ENCODE results near the gene HJURP. TPM values are rescaled to one million over a fixed set of nuclear protein-coding genes. Genes with fewer than 3 reads are reported as not detected.

Gene HJURP
- total and polyA plus RNA-seq, 4 donors = 0.84 to 4.1 (median 2.0) TPM

DNA sequence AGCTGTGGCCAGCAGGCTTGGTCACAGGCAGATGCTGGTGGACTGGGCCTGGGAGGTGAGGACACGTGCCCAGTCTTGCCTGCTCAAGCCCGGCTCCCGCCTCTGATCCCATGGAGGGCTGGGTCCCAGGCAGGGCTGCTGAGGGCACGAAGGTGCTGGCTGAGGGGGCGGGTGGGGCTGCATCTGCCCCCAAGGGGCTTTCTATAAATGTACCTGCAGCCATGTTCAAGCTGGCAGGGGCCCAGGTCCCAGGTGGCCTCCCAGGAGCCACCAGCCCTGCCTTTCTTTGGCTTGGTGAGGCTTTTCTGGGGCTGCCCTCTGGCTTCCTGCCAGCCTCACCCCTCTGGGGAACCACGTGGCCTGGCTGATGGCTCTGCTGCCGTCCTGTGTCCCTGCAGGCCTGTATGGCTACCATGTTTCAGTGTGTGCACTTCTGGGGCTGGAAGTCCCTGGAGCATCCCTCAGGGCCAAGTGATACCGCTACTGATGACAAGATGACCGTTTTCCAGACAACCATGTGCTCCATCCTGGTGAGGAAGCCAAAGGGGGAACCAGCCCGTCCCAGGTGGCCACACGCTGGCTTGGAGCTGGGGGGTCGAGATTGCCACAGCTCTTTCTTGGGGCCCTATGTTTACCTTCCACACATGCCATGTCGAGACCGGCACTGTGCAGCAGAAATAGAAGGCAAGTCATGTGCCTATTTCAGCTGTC lies 23.2 kb downstream of the HJURP start:
- no peak for ATAC-seq (ENCODE audit: insufficient read depth, low FRiP score)
- Histone ChIP-seq H3K36me3 (ENCODE audit: control insufficient read depth in 4 of 4, insufficient read depth in 4 of 4, low read length in 4 of 4) (peaks cover 0 to 4% (median 1%) of the 10 kb centered on the region in 4 donors), H3K9ac (ENCODE audit: insufficient read depth in 1 of 2, low read length in 2 of 2) (no peak overlapping the region), H3K9me3 (ENCODE audit: control insufficient read depth in 4 of 4, insufficient read depth in 3 of 4, low read length in 3 of 4) (no peaks in the 10 kb centered on the region), H3K4me1 (ENCODE audit: control insufficient read depth in 5 of 5, insufficient read depth in 5 of 5, low read length in 5 of 5) (peaks cover 0 to 9% (median 0%) of the 10 kb centered on the region in 5 donors), H3K4me3 (no peak overlapping the region), H3K27ac (ENCODE audit: low read depth in 1 of 2, low read length in 1 of 2) (no peak overlapping the region), H3K27me3 (ENCODE audit: control insufficient read depth in 3 of 3, insufficient read depth in 3 of 3, low read length in 2 of 3) (no peaks in the 10 kb centered on the region)
- DNase-seq = no peak
- 72 to 85% methylated on average over 14 of the region's 14 CpGs for WGBS, 2 donors
- TF ChIP-seq, protein P1, sequence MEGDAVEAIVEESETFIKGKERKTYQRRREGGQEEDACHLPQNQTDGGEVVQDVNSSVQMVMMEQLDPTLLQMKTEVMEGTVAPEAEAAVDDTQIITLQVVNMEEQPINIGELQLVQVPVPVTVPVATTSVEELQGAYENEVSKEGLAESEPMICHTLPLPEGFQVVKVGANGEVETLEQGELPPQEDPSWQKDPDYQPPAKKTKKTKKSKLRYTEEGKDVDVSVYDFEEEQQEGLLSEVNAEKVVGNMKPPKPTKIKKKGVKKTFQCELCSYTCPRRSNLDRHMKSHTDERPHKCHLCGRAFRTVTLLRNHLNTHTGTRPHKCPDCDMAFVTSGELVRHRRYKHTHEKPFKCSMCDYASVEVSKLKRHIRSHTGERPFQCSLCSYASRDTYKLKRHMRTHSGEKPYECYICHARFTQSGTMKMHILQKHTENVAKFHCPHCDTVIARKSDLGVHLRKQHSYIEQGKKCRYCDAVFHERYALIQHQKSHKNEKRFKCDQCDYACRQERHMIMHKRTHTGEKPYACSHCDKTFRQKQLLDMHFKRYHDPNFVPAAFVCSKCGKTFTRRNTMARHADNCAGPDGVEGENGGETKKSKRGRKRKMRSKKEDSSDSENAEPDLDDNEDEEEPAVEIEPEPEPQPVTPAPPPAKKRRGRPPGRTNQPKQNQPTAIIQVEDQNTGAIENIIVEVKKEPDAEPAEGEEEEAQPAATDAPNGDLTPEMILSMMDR (IDR thresholded peaks at IDR 0.05; ENCODE audit: control extremely low read depth, extremely low read depth) = no peak

DNA sequence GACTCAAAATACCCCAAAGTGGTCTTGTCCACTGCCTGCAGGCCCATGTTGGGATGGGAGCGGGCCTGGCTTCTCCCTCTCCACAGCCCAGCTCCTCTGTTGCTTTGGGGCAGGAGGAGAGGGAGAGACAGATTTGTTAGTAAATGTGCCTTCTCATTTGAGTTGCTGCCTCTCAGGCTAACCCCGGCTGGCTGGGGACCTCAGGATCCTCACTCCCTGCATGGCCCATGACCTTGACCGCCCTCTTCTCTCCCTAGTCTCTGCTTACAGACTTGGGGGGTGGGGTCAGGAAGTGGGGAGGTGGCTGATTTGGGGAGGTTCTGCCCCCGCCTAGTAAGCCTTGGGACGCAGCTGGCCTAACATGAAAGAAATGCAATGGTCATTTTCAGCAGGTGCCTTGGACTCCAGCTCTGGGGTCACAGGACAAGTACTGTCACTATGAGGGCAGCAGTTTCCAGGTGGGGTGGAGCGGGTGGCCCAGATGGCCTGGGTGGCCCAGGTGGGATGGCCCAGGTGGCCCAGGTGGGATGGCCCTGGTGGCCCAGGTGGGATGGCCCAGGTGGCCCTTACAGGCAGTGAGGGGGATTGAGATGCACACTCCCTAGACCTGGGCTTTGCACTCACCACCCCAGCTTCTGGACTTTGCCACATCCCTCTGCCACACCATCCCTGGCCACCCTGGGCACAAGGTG lies 24.1 kb downstream of the HJURP start:
- H3K9me3 ChIP-seq (ENCODE audit: control insufficient read depth in 4 of 4, insufficient read depth in 3 of 4, low read length in 3 of 4) = no peaks in the 10 kb centered on the region
- DNase-seq = no peak
- H3K27me3 ChIP-seq (ENCODE audit: control insufficient read depth in 3 of 3, insufficient read depth in 3 of 3, low read length in 2 of 3) = no peaks in the 10 kb centered on the region
- TF ChIP-seq, protein P1 (IDR thresholded peaks at IDR 0.05; ENCODE audit: control extremely low read depth, extremely low read depth) = no peak
- no peak overlapping the region for H3K9ac ChIP-seq (ENCODE audit: insufficient read depth in 1 of 2, low read length in 2 of 2)
- ATAC-seq (ENCODE audit: insufficient read depth, low FRiP score) = no peak
- no peak overlapping the region for H3K4me3 ChIP-seq
- 91 to 93% methylated on average over 6 of the region's 6 CpGs for WGBS, 2 donors
- H3K4me1 ChIP-seq (ENCODE audit: control insufficient read depth in 5 of 5, insufficient read depth in 5 of 5, low read length in 5 of 5) = peaks cover 0 to 9% (median 0%) of the 10 kb centered on the region in 5 donors
- no peak overlapping the region for H3K27ac ChIP-seq (ENCODE audit: low read depth in 1 of 2, low read length in 1 of 2)
- H3K36me3 ChIP-seq (ENCODE audit: control insufficient read depth in 4 of 4, insufficient read depth in 4 of 4, low read length in 4 of 4) = peaks cover 0 to 2% (median 0%) of the 10 kb centered on the region in 4 donors

DNA sequence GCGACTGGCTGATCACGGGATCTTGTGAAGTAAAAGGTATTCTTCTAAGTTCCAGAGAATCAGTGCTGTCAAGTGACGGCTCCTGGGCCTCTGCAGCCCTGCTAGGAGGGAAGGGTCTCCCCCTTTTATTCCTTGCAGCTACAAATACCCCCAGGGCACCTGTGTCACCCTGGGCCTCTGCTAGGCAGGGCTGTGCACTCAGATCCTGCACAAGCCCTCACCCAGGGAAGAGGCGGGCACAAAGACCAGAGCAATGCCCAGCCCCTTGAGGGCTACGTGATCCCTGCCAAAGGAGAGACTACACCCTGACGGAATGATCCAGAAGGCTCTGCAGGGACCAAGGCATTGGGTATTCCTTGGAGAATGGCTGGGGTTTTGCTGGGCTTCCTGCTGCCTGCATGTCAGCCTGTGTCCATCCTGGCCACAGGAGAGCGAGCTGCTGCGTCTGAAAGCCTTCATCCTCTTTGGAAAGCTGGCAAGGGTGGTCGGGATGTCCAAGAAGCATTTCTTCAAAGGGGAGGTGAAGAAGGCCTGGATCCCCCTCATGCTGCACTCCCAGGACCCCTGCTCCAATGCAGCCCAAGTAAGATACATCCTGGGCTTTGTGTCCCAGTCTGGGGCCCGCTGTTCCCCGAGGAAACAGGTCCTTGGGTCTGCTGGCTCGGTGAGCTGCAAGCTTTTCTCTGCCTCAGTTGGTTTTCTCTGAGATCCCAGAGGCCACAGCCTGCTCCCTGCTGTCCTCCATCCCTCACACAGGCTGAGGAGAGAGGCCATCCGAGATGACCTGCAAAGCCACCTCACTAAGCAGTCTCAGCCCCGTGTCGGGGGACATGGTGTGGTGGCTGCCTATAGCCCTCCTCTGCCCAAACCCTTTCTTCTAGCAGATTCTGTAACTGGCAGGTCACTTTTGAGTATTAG lies 24.9 kb downstream of the HJURP start:
- TF ChIP-seq, protein P1 (IDR thresholded peaks at IDR 0.05; ENCODE audit: control extremely low read depth, extremely low read depth) = no peak
- Histone ChIP-seq H3K27me3 (ENCODE audit: control insufficient read depth in 3 of 3, insufficient read depth in 3 of 3, low read length in 2 of 3) (no peaks in the 10 kb centered on the region), H3K9ac (ENCODE audit: insufficient read depth in 1 of 2, low read length in 2 of 2) (no peak overlapping the region), H3K36me3 (ENCODE audit: control insufficient read depth in 4 of 4, insufficient read depth in 4 of 4, low read length in 4 of 4) (no peaks in the 10 kb centered on the region), H3K27ac (ENCODE audit: low read depth in 1 of 2, low read length in 1 of 2) (no peak overlapping the region), H3K4me3 (no peak overlapping the region), H3K9me3 (ENCODE audit: control insufficient read depth in 4 of 4, insufficient read depth in 3 of 4, low read length in 3 of 4) (no peaks in the 10 kb centered on the region), H3K4me1 (ENCODE audit: control insufficient read depth in 5 of 5, insufficient read depth in 5 of 5, low read length in 5 of 5) (peaks cover 0 to 9% (median 0%) of the 10 kb centered on the region in 5 donors)
- no peak for DNase-seq
- 86 to 89% methylated on average over 15 of the region's 15 CpGs for WGBS, 2 donors
- ATAC-seq (ENCODE audit: insufficient read depth, low FRiP score) = no peak
